ENCODE results near the gene RFXANK.
"Not testable (repeated sequence)": the region's sequence is repeated elsewhere in the genome, so short reads cannot be mapped to it uniquely, and the experiment has no call there.

The RFXANK gene

GRCh38 chr19:19192078-19192882 lies at the start of gene RFXANK, which contains the start of gene BORCS8:
TSS of gene RFXANK (plus strand) at chr19:19192258. CDS start at chr19:19193947, 1,689 bp downstream.
TSS of gene BORCS8 (minus strand) at chr19:19192152. CDS start at chr19:19192117, 35 bp downstream.
- DNase-seq = peak; percentile 98

DNA sequence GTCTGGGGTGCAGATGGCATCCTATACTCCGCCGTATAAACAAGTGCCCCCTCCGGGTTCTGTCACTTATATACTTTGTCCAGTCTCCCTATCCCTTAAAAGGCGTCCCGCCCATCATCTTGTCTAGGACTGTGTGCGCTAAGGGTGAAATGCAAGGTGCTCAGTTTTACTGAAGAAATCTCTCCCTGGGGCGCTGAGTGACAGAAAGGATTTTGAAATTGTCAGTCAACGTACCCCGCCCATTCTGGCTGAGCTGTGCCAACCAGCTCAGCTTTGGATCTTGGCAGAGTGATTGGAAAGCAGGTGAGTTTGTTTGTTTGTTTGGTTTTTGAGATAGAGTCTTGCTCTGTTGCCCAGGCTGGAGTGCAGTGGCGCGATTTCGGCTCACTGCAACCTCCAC lies 49.7 kb upstream of the RFXANK start:
- no peak for DNase-seq

- no peak for DNase-seq
These were observed 46.8 kb upstream of the RFXANK start for GRCh38 chr19:19145281-19145680.

GRCh38 chr19:19145684-19146608 lies 46.1 kb upstream of the RFXANK start:
- DNase-seq = peak; percentile 10

DNA sequence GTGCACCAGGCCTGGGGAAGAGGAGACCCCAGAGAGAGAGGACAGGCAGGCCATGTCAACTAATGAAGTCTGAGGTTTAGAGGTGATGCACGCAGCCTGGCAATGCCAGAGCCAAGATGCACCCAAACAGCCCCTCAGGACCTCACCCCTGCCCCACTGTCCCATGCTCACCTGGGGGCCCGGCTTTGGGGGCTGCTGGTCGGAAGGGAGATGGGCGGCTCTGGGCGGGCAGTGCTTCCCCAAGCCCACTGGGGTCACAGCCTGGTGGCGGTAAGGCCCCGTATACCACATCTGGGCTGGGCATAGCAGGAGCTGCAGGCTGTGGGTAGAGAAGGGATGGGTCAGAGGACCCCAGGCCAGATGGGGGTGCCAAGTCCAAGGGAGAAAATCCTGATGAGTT lies 45.2 kb upstream of the RFXANK start:
- DNase-seq = no peak

DNA sequence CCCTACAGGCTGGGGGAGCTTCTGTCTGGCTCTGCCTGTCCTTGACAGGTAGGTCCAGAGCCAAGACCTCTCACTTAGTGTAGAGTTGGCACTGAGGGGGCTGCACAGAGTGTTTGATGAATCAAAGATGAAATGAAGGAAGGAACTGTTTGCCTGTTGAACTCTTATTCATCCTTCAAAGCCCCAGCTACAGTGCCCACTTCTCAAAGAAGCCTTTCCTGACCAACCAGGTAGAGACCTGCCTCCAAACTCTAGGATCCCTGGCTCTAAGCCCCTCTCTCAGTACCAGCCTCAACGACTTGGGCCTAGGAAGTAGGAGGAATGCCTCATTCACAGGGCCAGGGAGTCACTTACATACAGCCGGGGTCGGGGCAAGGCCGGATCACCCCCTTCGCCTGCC lies 44.7 kb upstream of the RFXANK start:
- DNase-seq = no peak

GRCh38 chr19:19148504-19148903 lies 43.6 kb upstream of the RFXANK start:
- not testable (repeated sequence) for DNase-seq

DNA sequence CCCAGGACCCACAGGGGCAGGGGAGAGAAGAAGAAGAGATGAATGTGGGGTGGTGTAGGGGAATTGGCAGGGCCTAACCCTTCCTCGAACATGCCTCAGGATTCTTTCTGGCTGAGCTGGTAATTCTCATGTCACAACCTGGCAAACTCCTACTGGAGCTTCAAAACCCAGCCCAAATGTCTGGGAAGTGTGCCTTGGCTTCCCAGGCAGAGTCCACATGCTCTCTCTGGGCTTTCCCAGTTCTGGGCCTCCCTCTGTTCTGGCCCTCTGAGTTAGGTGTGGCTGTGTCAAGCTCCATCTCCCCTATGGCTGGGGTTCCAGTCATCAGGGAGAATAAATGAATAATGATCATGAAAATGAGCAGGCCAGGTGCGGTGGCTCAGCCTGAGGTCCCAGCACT lies 42.6 kb upstream of the RFXANK start:
- no peak for DNase-seq

- DNase-seq = no peak
These were observed 40.6 kb upstream of the RFXANK start for GRCh38 chr19:19151418-19151817.

DNA sequence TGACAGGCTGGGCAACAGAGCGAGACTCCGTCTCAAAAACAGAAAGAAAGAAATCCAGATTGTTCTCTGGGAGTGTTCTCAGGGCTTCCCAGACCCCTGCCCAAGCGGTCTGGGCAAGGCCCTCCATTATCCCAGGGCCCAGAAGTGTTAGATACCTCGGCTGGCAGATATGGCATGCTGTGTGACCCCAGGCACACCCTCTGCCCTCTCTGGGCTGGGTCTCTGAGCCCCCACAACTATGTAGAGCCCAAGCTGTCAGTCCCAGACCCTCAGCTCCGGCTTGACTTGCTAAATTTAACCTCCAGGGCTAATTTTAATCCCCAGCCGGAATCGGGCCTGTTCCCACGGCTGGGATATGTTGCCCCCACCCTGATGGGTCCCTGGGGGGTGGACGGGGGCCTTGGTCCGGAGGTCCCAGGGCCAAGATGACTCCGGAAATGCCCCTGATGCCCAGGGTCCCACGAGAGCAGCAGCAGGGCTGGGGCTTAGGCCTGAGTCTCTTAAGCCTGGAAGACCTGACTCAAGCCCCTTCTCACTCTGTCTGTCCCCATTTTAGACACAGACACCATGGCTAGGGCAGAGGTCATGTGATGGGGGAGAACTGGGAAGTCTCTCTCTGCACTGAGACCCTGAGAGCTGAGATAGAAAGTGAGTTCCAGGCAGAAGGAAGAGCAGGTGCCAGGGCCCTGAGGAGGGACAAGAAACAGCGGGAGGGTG lies 39.2 kb upstream of the RFXANK start:
- no peak for DNase-seq

- DNase-seq = no peak
These were observed 37.1 kb upstream of the RFXANK start for GRCh38 chr19:19154768-19155494.

GRCh38 chr19:19155495-19156219 lies 36.4 kb upstream of the RFXANK start:
- no peak for DNase-seq

DNA sequence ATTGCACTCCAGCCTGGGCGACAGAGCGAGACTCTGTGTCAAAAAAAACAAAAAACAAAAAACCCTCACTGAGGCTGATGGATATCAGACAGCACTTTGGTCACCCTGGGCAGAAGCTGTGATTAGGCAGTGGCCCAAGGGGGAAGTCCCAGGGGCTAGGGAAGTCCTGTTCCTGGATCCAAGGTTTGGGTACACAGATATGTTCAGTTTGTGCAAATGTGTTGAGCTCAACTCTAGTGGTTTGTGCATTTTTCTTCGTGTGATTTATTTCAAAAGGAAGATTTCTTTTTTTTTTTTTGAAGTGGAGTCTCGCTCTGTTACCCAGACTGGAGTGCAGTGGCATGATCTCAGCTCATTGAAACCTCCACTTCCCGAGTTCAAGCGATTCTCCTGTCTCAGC lies 34.2 kb upstream of the RFXANK start:
- no peak for DNase-seq

- no peak for DNase-seq
These were observed 32.5 kb upstream of the RFXANK start for GRCh38 chr19:19159534-19159933.

- DNase-seq = no peak
These were observed 31.5 kb upstream of the RFXANK start for GRCh38 chr19:19160461-19161035.

DNA sequence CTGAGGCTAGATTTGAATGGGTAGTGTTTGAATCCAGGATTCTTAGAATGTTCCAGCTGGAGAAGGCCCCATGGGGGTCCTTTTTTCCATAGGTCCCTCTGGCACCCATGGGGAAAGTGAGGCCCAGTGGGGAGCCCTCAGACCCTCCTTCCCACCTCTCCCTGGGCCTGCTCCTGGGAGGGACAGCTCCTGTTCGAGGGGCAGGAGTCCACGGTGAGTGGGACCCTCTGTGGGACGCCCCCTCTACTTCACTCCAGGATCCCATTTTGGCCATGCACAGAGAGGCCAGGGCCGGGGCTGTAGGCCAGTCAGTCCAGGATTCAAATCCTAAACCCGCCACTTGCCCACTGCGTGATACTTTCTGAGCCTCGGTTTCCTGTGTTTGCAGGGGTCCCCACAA lies 29.6 kb upstream of the RFXANK start:
- no peak for DNase-seq

DNA sequence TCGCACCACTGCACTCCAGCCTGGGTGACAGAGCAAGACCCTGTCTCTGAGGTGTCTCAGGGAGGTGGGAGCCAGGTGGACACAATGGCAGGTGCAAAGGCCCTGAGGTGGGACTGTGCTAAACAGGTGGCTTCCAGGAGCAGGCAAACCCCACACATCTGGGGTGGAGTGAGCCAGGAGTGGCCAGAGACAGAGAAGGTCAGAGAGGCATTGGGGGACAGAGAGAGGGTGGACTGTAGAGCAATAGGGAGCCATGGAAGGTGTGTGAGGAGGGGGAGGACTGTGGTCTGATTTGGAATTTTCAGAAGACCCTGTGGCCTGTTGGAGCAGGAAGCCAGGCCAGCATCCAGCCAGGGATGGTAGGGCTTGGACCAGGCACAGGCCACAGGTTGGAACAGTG lies 26.7 kb upstream of the RFXANK start:
- DNase-seq = no peak

- no peak for DNase-seq
These were observed 24.4 kb upstream of the RFXANK start for GRCh38 chr19:19167612-19168011.

DNA sequence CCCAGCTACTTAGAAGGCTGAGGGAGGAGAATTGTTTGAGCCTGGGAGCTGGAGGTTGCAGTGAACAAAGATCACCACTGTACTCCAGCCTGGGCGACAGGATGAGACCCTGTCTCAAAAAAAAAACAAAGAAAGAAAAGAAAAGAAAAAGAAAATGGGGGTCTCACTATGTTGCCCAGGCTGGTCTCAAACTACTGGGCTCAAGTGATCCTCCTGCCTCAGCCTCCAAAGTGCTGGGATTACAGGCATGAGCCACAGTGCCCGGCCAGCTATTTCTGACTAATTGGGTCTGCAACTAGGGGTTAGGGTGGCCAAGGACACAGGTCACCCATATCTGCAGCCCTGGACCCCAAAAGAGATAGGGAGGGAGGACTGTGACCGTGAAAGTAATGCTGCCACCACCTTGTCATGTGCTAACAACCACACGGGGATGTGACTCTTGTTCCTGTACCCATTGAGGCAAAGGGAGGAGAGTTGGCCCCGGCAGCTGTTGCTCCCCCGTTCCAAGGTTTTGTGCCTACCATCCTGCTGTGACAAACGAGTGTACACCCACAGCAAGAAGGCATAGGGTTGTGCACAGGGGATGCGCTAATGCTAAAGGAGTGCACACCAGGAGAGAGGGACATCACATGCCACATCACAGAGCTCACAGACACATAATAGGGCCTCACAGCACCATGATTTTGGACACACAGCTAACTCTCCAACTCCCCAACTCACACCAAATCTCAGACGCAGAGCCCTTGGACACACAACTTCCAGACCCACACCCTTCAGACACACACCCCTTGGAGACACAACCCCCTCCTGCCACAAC lies 22.6 kb upstream of the RFXANK start:
- DNase-seq = no peak

All from DMS153 (cell line).